Measurements from ENCODE around the gene WDR81. TPM values are rescaled to one million over a fixed set of nuclear protein-coding genes. Genes with fewer than 3 reads are reported as not detected.

WDR81 gene
- total RNA-seq, 1 donor = 26.8 TPM

GRCh38 chr17:1752425-1753262, 28.1 kb downstream of the WDR81 start:
- H3K4me3 ChIP-seq (ENCODE audit: low read depth, low read length) = no peak overlapping the region
- DNase-seq (ENCODE audit: low read depth) = no peak
- TF ChIP-seq CTCF (IDR thresholded peaks at IDR 0.05; ENCODE audit: insufficient read depth, low read depth, low read length) = no peak

- no peak overlapping the region for H3K4me3 ChIP-seq (ENCODE audit: low read depth, low read length)
- DNase-seq (ENCODE audit: low read depth) = no peak
- TF ChIP-seq CTCF (IDR thresholded peaks at IDR 0.05; ENCODE audit: insufficient read depth, low read depth, low read length) = no peak
Measured at GRCh38 chr17:1753767-1754429, 29.4 kb downstream of the WDR81 start.

- no peak overlapping the region for H3K4me3 ChIP-seq (ENCODE audit: low read depth, low read length)
- no peak for DNase-seq (ENCODE audit: low read depth)
- no peak for TF ChIP-seq CTCF (IDR thresholded peaks at IDR 0.05; ENCODE audit: insufficient read depth, low read depth, low read length)
Measured at GRCh38 chr17:1754430-1755112, 30.1 kb downstream of the WDR81 start.

- DNase-seq (ENCODE audit: low read depth) = no peak
- no peak for TF ChIP-seq CTCF (IDR thresholded peaks at IDR 0.05; ENCODE audit: insufficient read depth, low read depth, low read length)
- H3K4me3 ChIP-seq (ENCODE audit: low read depth, low read length) = no peak overlapping the region
Measured at GRCh38 chr17:1755252-1755826, 30.8 kb downstream of the WDR81 start.

- TF ChIP-seq CTCF (IDR thresholded peaks at IDR 0.05; ENCODE audit: insufficient read depth, low read depth, low read length) = no peak
- DNase-seq (ENCODE audit: low read depth) = no peak
- H3K4me3 ChIP-seq (ENCODE audit: low read depth, low read length) = no peak overlapping the region
Measured at GRCh38 chr17:1755827-1756262, 31.3 kb downstream of the WDR81 start.

GRCh38 chr17:1758807-1759206, 34.3 kb downstream of the WDR81 start:
- no peak overlapping the region for H3K4me3 ChIP-seq (ENCODE audit: low read depth, low read length)
- DNase-seq (ENCODE audit: low read depth) = no peak
- TF ChIP-seq CTCF (IDR thresholded peaks at IDR 0.05; ENCODE audit: insufficient read depth, low read depth, low read length) = no peak
